GM18508 (cell line): Measurements from ENCODE around the gene ATP6V0D1.
"Not testable (repeated sequence)": the region's sequence is repeated elsewhere in the genome, so short reads cannot be mapped to it uniquely, and the experiment has no call there.

Source experiments
- ATAC-seq: cut with Tn5 transposase; IDR thresholded peaks from one replicate; pipeline ENCODE4 v1.9.1; 2021; ENCODE audit warnings: moderate number of reproducible peaks; ENCODE audit not compliant: insufficient read depth, unreplicated experiment

ATP6V0D1 gene

GRCh38 chr16:67480833-67481560, at the start of gene ATP6V0D1:
TSS of gene ATP6V0D1 (minus strand) at chr16:67481157. CDS start at chr16:67481086, 71 bp downstream.
- peak; percentile 71 for ATAC-seq

GRCh38 chr16:67530013-67530939, 49.3 kb upstream of the ATP6V0D1 start:
- no peak for ATAC-seq

GRCh38 chr16:67529582-67530012, 48.6 kb upstream of the ATP6V0D1 start:
- no peak for ATAC-seq

GRCh38 chr16:67528870-67529581, 48.1 kb upstream of the ATP6V0D1 start:
- no peak for ATAC-seq

GRCh38 chr16:67528222-67528869, 47.4 kb upstream of the ATP6V0D1 start, which contains the start of gene RIPOR1:
TSS of gene RIPOR1 (plus strand) at chr16:67528829. CDS start at chr16:67538447, 9,618 bp downstream.
- ATAC-seq = no peak

- ATAC-seq = no peak
Observed at GRCh38 chr16:67526149-67526791, 45.3 kb upstream of the ATP6V0D1 start.

- ATAC-seq = no peak
Observed at GRCh38 chr16:67525176-67525860, 44.4 kb upstream of the ATP6V0D1 start.

GRCh38 chr16:67521095-67521804, 40.3 kb upstream of the ATP6V0D1 start:
- ATAC-seq = peak; percentile 47

- no peak for ATAC-seq
Observed at GRCh38 chr16:67519242-67519641, 38.3 kb upstream of the ATP6V0D1 start.

GRCh38 chr16:67518676-67519075, 37.7 kb upstream of the ATP6V0D1 start:
- ATAC-seq = no peak

GRCh38 chr16:67517661-67518423, 36.9 kb upstream of the ATP6V0D1 start:
- ATAC-seq = no peak

GRCh38 chr16:67517155-67517445, 36.1 kb upstream of the ATP6V0D1 start:
- ATAC-seq = no peak

- ATAC-seq = no peak
Observed at GRCh38 chr16:67516296-67517154, 35.6 kb upstream of the ATP6V0D1 start.

- ATAC-seq = no peak
Observed at GRCh38 chr16:67514382-67514828, 33.4 kb upstream of the ATP6V0D1 start.

- not testable (repeated sequence) for ATAC-seq
Observed at GRCh38 chr16:67513892-67514291, 32.9 kb upstream of the ATP6V0D1 start.

- ATAC-seq = no peak
Observed at GRCh38 chr16:67509016-67509415, 28.1 kb upstream of the ATP6V0D1 start.

GRCh38 chr16:67506468-67506867, 25.5 kb upstream of the ATP6V0D1 start:
- ATAC-seq = no peak
